ENCODE results near the gene PEAK1.

DNA sequence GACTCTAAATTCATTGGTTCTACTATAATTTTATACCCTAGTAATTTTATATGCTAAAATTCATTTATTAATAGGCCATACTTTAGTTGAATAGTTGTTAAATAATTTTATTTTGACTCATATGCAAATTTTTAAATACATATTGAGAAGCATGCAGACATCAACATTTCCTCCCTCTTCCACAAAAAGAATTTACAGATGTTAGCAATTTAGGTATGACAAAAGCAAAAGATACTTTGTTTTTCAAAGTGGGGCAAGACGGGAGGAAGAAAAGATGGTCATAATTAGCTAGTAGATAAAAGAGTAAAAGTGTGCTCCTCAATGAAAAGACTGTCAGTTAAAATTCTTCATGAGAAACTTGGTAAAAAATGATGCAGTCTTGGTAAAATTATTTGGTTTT, 200.1 kb downstream of the PEAK1 start:
- TF ChIP-seq, protein P1, sequence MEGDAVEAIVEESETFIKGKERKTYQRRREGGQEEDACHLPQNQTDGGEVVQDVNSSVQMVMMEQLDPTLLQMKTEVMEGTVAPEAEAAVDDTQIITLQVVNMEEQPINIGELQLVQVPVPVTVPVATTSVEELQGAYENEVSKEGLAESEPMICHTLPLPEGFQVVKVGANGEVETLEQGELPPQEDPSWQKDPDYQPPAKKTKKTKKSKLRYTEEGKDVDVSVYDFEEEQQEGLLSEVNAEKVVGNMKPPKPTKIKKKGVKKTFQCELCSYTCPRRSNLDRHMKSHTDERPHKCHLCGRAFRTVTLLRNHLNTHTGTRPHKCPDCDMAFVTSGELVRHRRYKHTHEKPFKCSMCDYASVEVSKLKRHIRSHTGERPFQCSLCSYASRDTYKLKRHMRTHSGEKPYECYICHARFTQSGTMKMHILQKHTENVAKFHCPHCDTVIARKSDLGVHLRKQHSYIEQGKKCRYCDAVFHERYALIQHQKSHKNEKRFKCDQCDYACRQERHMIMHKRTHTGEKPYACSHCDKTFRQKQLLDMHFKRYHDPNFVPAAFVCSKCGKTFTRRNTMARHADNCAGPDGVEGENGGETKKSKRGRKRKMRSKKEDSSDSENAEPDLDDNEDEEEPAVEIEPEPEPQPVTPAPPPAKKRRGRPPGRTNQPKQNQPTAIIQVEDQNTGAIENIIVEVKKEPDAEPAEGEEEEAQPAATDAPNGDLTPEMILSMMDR (conservative IDR thresholded peaks at IDR 0.05) = no peak
- no peak for TF ChIP-seq ZFX (IDR thresholded peaks at IDR 0.05)
